NCI-H446 (cell line): ENCODE results near the gene FES.
"Not testable (repeated sequence)": the region's sequence is repeated elsewhere in the genome, so short reads cannot be mapped to it uniquely, and the experiment has no call there.

Experiments used
- DNase-seq, 2 experiments: peaks; one replicate each; lab custom pipeline; 2025; lab: John Stamatoyannopoulos, UW

The FES gene

GRCh38 chr15:90892023-90892422 lies 7.7 kb downstream of the FES start:
- DNase-seq, result no peak

GRCh38 chr15:90892498-90893174 lies 8.3 kb downstream of the FES start:
- DNase-seq, result no peak

DNA sequence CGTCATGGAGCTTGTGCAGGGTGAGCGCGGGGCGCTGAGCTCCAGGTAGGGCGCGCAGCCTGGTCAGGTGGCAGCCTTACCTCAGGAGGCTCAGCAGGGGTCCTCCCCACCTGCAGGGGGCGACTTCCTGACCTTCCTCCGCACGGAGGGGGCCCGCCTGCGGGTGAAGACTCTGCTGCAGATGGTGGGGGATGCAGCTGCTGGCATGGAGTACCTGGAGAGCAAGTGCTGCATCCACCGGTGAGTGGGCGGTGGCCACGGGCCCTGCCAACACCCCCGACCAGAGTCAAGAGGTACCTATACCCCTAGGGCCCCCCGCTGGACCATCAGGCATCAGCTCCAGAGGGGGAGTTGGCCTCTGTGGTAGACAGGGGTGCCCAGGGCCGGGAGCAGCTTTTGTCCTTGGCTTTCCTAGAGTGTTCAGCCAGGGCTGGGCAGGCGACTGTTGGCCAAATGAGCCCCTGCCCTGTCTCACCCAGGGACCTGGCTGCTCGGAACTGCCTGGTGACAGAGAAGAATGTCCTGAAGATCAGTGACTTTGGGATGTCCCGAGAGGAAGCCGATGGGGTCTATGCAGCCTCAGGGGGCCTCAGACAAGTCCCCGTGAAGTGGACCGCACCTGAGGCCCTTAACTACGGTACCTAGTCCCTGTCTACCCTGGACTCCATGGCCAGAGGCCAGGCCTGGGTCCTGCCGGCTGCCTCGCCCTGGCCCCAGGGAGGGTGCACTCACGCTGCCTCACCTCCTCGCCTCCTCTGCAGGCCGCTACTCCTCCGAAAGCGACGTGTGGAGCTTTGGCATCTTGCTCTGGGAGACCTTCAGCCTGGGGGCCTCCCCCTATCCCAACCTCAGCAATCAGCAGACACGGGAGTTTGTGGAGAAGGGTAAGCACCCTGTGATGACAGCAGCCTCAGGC lies 9.1 kb downstream of the FES start:
- no peak for DNase-seq

DNA sequence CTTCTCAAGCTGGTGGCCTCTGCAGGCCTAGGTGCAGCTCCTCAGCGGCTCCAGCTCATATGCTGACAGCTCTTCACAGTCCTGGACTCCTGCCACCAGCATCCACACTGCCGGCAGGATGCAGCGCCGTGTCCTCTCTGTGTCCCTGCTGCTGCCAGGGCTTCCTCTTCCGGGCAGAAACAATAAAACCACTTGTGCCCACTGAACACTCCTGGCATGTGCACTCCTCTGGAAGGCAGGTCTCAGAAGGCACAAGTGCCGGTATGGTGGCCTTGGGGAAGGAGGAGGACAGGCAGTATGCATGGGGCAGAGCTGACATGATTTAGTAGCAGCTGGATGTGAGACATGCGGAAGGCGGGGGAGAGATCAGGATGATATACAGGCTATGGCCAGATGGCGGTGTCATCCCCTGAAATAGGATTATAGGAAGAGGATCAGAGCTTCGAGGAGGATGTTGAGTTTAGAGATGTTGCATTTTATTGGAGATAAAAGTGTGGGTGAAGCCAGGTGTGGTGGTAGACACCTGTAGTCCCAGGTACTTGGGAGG lies 11.3 kb downstream of the FES start:
- peak in 1 of 2 experiments; percentile 27 for DNase-seq

- DNase-seq, result not testable (repeated sequence)
These were observed 12.9 kb downstream of the FES start for GRCh38 chr15:90897131-90897655.

DNA sequence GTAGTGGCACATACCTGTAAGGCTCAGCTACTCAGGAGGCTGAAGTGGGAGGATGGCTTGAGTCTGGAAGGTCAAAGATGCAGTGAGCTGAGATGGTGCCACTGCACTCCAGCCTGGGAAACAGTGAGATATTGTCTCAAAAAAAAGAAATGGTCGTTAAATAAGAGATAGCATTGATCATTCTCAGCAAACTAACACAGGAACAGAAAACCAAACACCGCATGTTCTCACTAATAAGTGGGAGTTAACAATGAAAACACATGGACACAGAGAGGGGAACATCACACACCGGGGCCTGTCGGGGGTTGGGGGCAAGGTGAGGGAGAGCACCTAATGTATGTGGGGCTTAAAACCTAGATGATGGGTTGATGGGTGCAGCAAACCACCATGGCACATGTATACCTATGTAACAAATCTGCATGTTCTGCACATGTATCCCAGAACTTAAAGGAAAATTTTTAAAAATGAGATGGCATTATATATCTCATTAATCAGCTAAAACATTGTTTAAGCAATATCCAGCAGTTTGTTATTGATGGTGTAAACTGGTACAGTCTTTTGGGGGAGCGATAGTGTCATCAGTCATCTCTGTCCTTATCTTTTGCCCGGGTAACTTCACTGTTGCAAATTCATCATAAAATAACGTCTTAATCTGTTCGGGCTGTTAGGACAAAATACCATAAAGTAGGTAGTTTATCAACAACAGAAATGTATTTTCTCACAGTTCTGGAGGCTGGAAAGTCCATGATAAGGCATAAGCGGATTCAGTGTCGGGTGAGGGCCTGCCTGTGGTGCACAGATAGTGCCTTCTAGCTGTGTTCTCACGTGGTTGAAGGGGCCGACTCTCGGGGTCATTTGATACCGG lies 17.1 kb downstream of the FES start:
- DNase-seq, result no peak

DNA sequence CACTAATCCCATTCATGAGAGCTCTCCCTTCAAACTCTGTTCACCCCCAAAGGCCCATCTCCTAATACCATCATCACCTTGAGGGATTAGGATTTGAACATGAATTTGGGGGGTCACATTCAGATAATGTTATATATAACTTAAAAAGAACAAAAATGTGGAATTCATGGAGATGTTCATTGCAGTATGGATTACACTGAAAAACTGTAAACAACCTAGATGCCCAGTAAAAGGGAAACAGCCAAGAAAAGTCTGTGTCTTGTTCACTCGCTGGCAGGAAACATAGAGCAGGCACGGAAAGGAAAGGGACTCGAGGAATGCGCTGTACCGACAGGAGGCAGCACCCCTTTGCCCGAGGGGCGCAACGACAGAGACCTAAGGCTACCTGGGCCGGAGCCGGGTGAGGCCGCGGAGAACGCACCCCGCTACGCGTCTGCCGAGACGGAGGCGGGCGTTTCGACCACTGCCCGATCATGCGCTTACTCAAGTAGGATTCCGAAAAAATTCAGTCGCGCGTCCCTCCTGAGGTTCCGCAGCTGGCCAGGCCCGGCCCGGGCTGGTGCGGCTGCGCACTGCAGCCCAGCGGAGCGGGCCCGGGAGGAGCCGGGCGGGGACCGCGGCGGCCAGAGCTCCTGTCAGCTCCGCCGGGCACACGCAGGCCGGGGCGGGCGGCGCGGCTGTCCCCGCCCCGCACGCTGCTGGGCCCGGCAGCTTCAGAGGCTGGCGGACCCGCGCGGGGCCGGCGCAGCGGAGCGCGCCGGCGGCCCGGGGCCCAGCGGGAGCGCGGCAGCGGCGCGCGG lies 17.9 kb downstream of the FES start:
- peak; percentile 32 to 73 for DNase-seq

DNA sequence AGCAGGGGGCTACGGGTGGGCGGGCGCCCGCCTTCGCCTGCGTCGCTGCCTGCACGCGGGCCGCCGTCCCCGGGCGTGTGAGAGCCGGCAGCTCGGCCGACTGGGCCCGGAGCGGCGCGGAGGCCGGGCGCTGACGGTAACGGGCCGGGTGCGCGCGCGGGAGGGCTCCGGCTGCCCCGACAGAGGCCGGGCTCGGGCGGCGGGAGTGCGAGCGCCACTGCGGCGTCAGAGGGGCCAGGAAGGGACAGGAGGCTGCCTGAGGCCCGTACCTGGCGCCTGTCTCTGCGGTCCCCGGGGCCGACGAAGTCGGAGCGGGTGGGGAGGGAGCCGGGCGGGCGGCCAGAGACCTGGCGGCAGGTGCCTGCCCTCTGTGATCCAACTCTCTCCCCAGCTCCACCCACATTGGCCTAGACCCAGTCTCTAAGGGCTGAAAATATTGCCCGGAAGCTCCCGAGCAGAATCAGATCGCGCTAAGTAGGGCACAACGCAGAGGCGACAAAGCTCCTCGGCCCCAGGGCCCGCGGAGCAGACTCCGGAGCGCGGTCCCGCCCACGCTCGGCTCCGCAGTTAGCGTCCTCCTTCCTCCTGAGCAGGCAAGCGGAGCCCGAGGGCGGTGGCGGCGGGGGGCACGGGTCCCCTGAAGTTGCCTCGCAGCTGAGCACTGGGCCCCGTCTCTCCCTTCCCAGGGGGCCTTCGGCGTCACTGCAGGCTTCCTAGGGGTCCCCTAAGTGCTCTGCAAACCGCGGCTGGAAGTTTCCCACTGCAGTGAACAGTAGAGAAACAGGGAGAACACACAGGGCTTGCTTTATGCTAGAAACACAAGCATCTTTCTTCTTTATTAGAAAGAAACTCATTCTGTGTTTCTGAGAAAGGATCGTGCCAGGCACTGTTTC lies 18.8 kb downstream of the FES start, which contains the start of gene MAN2A2:
TSS of gene MAN2A2 (plus strand) at position 463 of the 893 bp plus-strand sequence. CDS start 906 bp downstream, outside the sequence.
- no peak for DNase-seq

DNA sequence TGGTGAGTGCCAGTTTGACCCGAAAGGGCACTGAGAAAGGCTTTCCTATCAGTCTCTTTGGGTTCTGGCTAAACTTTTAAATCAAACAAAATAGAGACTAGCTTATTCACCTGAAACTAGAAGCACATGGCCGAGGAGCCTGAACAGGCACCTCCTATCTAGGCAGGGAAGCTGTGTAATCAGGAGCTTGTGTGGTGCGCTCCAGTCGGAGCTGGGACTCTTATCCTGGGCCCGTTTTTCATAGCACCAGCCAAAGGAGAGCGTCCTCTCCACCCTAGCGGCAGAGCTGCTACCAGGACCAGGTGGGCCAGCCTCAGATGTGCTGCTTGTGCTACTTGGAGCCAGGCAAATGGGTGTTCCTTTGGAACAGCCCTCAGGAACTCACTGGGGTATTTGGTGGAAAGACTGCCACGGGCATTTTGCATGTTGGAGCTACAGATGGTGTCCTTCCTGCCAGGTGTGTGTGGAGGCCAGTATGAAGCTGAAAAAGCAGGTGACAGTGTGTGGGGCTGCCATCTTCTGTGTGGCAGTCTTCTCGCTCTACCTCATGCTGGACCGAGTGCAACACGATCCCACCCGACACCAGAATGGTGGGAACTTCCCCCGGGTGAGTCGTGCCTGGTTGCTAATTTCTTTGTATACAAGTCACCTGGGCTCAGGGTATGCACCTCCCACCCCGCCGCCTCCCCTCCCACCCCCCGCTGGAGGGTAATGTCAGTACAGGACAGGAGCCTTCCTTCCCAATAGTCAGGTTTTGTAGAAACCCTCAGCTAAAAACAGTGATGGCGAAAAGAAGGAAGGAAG lies 19.6 kb downstream of the FES start:
- no peak for DNase-seq

- DNase-seq, result no peak
These were observed 20.4 kb downstream of the FES start for GRCh38 chr15:90904746-90905145.

DNA sequence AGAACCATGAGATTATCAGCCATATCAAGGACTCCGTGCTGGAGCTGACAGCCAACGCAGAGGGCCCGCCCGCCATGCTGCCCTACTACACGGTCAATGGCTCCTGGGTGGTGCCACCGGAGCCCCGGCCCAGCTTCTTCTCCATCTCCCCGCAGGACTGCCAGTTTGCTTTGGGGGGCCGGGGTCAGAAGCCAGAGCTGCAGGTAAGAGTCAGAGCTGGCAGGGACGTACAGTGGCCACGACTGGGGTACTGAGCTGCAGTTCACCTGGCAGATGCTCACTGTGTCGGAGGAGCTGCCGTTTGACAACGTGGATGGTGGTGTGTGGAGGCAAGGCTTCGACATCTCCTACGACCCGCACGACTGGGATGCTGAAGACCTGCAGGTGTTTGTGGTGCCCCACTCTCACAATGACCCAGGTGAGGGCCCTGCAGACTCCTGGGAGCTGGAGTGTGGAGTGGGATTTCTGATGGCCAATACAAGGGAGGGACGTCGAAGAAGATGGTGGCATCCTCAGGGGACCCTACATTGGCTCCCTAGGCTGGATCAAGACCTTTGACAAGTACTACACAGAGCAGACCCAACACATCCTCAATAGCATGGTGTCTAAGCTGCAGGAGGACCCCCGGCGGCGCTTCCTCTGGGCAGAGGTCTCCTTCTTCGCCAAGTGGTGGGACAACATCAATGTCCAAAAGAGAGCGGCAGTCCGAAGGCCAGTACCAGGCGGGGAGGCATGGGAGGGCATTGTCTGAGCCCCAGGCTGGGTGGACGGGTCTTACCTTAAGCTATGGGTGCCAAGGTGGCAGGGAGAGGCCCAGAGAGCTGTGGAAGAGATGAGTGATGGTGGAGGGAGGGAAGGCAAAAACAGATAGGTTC lies 21.2 kb downstream of the FES start:
- DNase-seq, result no peak

DNA sequence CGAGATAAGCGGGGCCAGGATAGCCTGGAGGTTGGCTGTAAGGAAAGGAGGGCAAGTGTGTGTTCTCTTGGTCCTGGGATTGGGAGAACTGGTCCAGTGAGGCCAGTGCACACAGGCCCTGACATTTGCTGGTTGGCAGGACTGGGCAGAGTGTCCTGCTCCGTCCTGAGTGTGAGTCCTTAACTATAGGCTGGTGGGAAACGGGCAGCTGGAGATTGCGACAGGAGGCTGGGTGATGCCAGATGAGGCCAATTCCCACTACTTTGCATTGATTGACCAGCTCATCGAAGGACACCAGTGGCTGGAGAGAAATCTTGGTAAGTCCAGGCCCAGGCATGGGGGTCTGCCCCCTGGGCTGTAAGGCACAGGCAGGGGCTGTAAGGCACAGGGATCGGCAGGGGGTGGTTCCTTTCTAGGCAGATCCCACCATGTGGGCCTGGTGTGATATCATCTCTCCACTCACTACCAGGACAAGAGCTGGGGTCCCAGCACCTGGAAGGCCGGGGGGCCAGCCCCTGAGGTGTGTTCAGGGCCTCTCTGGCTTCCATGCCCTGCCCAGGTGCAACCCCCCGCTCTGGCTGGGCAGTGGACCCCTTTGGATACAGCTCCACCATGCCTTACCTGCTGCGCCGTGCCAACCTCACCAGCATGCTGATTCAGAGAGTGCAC lies 22.0 kb downstream of the FES start:
- DNase-seq, result no peak

GRCh38 chr15:90907051-90907660 lies 22.9 kb downstream of the FES start:
- no peak for DNase-seq

DNA sequence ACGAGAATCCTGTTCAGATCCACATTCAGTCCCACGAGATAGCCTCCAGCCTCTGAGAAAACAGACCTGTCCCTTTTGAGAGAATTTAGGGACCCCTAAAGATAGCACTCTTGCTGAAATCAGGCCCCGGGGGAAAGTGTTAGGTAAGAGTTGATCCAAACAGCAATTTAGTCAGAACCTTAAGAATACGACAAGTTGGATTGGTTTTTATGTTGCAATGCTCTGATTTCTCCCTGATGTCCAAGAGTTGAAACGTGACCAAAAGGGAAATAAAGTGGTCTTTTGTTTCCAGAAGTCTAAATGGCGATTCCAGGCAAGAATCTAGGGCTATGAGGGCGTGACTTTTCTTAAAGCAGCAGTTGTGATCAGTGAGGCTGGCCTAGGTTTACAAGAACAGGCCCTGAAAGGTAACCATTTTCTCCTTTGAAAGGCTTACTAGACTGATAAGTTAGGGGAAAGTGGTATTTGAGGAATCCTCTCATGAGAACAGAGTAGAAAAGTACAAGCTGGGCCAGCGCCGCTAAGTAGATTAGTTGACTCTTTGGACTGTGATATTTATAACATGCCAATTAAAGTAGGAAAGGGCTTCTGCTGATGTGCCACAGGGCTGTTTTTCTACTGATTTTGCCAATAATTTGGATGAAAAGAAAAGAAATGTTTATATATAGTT lies 23.7 kb downstream of the FES start:
- no peak for DNase-seq

DNA sequence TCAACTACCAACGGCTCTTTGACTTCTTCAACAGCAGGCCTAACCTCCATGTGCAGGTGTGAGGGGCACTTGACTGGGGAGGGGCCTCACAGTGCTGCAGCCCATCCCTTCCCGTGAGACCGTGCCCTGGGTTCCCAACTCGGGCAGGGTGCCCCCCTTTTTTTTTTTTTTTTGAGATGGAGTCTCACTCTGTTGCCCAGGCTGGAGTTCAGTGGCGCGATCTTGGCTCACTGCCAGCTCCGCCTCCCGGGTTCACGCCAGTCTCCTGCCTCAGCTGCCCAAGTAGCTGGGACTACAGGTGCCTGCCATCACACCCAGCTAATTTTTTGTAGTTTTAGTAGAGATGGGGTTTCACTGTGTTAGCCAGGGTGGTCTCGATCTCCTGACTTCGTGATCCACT lies 25.1 kb downstream of the FES start:
- not testable (repeated sequence) for DNase-seq

DNA sequence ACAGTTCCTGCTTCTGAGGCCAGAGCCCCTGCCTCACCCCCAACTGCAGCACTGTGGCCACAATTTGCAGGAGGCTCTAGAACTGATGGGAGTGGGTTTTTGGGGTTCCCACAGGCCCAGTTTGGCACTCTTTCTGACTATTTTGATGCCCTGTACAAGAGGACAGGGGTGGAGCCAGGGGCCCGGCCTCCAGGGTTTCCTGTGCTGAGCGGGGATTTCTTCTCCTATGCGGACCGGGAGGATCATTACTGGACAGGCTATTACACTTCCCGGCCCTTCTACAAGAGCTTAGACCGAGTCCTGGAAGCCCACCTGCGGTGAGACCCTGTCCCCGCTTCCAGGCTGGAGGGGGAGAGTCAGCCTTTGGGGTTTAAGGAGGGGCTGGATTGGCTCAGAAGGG lies 25.7 kb downstream of the FES start:
- no peak for DNase-seq
